ENCODE data around the gene METTL23.

Gene METTL23
- 3.3 to 15.8 (median 10.8) reads per million in 18 experiments for total RNA-seq

GRCh38 chr17:76726776-76727718 is at the start of gene METTL23:
Gene METTL23, plus strand, starts transcription at chr17:76726839. Its CDS starts 2,872 bp downstream, at chr17:76729711.
- DNase-seq: peak; percentile 58 to 76

- no peak for DNase-seq
Observed at GRCh38 chr17:76677406-76677805, 49.2 kb upstream of the METTL23 start.

GRCh38 chr17:76678330-76678729 is 48.3 kb upstream of the METTL23 start:
- no peak for DNase-seq

- DNase-seq: peak; percentile 17 to 41
Observed at GRCh38 chr17:76679239-76679638, 47.4 kb upstream of the METTL23 start.

GRCh38 chr17:76681222-76682137 is 45.2 kb upstream of the METTL23 start:
- peak; percentile 45 to 63 for DNase-seq

- no peak for DNase-seq
Observed at GRCh38 chr17:76682296-76682695, 44.3 kb upstream of the METTL23 start.

- DNase-seq: no peak
Observed at GRCh38 chr17:76683011-76683755, 43.5 kb upstream of the METTL23 start.

- no peak for DNase-seq
Observed at GRCh38 chr17:76683921-76684745, 42.5 kb upstream of the METTL23 start.

- DNase-seq: no peak
Observed at GRCh38 chr17:76684756-76685155, 41.9 kb upstream of the METTL23 start.

- DNase-seq: no peak
Observed at GRCh38 chr17:76685366-76685765, 41.3 kb upstream of the METTL23 start.

GRCh38 chr17:76685846-76686245 is 40.8 kb upstream of the METTL23 start:
- DNase-seq: no peak

GRCh38 chr17:76686538-76687297 is 39.9 kb upstream of the METTL23 start:
- DNase-seq: no peak

- DNase-seq: no peak
Observed at GRCh38 chr17:76687298-76688164, 39.1 kb upstream of the METTL23 start.

GRCh38 chr17:76688165-76688622 is 38.4 kb upstream of the METTL23 start:
- no peak for DNase-seq

GRCh38 chr17:76689859-76690258 is 36.8 kb upstream of the METTL23 start:
- no peak for DNase-seq

GRCh38 chr17:76690596-76691280 is 35.9 kb upstream of the METTL23 start:
- DNase-seq: no peak

- DNase-seq: no peak
Observed at GRCh38 chr17:76691379-76692191, 35.1 kb upstream of the METTL23 start.

Data from inflammatory macrophage (primary cell).